HEK293 (cell line): ENCODE results near the gene LGALS3BP.

Experiments used
- EGR2 ChIP-seq: fragments of 450-650 bp; formaldehyde crosslinking; IDR thresholded peaks from 2 replicates; pipeline ENCODE4 v1.5.1; 2016; ENCODE audit warnings: low read depth, missing biosample characterization, missing genetic modification characterization
- SCRT1 ChIP-seq: fragments of 450-650 bp; formaldehyde crosslinking; IDR thresholded peaks from 2 replicates; pipeline ENCODE4 v1.5.1; 2016; ENCODE audit warnings: missing biosample characterization, missing genetic modification characterization, borderline replicate concordance
- ZBTB7A ChIP-seq: fragments of 450-650 bp; formaldehyde crosslinking; IDR thresholded peaks from 2 replicates; pipeline ENCODE4 v1.5.1; 2016; ENCODE audit warnings: low read depth, missing biosample characterization, missing genetic modification characterization
- ZNF155 ChIP-seq: fragments of 450-650 bp; formaldehyde crosslinking; IDR thresholded peaks from 2 replicates; pipeline ENCODE4 v1.5.1; 2016; ENCODE audit warnings: missing biosample characterization, missing genetic modification characterization
- ZNF157 ChIP-seq: fragments of 450-650 bp; formaldehyde crosslinking; IDR thresholded peaks from 2 replicates; pipeline ENCODE4 v1.5.1; 2016; ENCODE audit warnings: missing biosample characterization, missing genetic modification characterization
- ZNF174 ChIP-seq: fragments of 450-650 bp; formaldehyde crosslinking; IDR thresholded peaks from 2 replicates; pipeline ENCODE4 v1.5.0; 2017; ENCODE audit warnings: missing biosample characterization, mild to moderate bottlenecking, missing genetic modification characterization
- ZNF214 ChIP-seq: fragments of 450-650 bp; formaldehyde crosslinking; IDR thresholded peaks from 2 replicates; pipeline ENCODE4 v1.5.1; 2017; ENCODE audit warnings: missing biosample characterization, mild to moderate bottlenecking, missing genetic modification characterization, borderline replicate concordance
- ZNF292 ChIP-seq: fragments of 450-650 bp; formaldehyde crosslinking; IDR thresholded peaks from 2 replicates; pipeline ENCODE4 v1.5.1; 2016; ENCODE audit warnings: low read depth, missing biosample characterization, missing genetic modification characterization, borderline replicate concordance
- ZNF473 ChIP-seq: fragments of 450-650 bp; formaldehyde crosslinking; IDR thresholded peaks from 2 replicates; pipeline ENCODE4 v1.5.1; 2017; ENCODE audit warnings: missing biosample characterization, missing genetic modification characterization
- ZNF510 ChIP-seq: fragments of 450-650 bp; formaldehyde crosslinking; IDR thresholded peaks from 2 replicates; pipeline ENCODE4 v1.5.1; 2018; ENCODE audit warnings: mild to moderate bottlenecking, missing genetic modification characterization, missing biosample characterization; ENCODE audit not compliant: insufficient replicate concordance
- ZNF521 ChIP-seq: fragments of 450-650 bp; formaldehyde crosslinking; IDR thresholded peaks from 2 replicates; pipeline ENCODE4 v1.5.1; 2017; ENCODE audit warnings: missing biosample characterization, mild to moderate bottlenecking, missing genetic modification characterization
- ZNF701 ChIP-seq: fragments of 450-650 bp; formaldehyde crosslinking; IDR thresholded peaks from 2 replicates; pipeline ENCODE4 v1.5.1; 2016; ENCODE audit warnings: missing biosample characterization, missing genetic modification characterization
- TF ChIP-seq, protein P1 (sequence below): fragments of 450-650 bp; formaldehyde crosslinking; conservative IDR thresholded peaks from 2 replicates; pipeline ENCODE4 v1.5.1; 2016; ENCODE audit warnings: low read depth, missing biosample characterization, missing genetic modification characterization
- TF ChIP-seq, protein P2 (sequence below): fragments of 450-650 bp; formaldehyde crosslinking; IDR thresholded peaks from 2 replicates; pipeline ENCODE4 v1.5.1; 2016; ENCODE audit warnings: missing biosample characterization, missing genetic modification characterization
- TF ChIP-seq, protein P3 (sequence below): fragments of 450-650 bp; formaldehyde crosslinking; IDR thresholded peaks from 2 replicates; pipeline ENCODE4 v1.5.1; 2017; ENCODE audit warnings: missing biosample characterization, missing genetic modification characterization
- TF ChIP-seq, protein P4 (sequence below): fragments of 450-650 bp; formaldehyde crosslinking; IDR thresholded peaks from 2 replicates; pipeline ENCODE4 v1.5.1; 2016; ENCODE audit warnings: missing biosample characterization, missing genetic modification characterization
- TF ChIP-seq, protein P5 (sequence below): fragments of 450-650 bp; formaldehyde crosslinking; IDR thresholded peaks from 2 replicates; pipeline ENCODE4 v1.5.1; 2016; ENCODE audit warnings: missing biosample characterization, missing genetic modification characterization
- TF ChIP-seq, protein P6 (sequence below): fragments of 450-650 bp; formaldehyde crosslinking; IDR thresholded peaks from 2 replicates; pipeline ENCODE4 v1.5.1; 2017; ENCODE audit warnings: missing biosample characterization, missing genetic modification characterization
- TF ChIP-seq, protein P7 (sequence below): fragments of 450-650 bp; formaldehyde crosslinking; IDR thresholded peaks from 2 replicates; pipeline ENCODE4 v1.5.1; 2016; ENCODE audit warnings: missing biosample characterization, missing genetic modification characterization
- TF ChIP-seq, protein P8 (sequence below): fragments of 450-650 bp; formaldehyde crosslinking; IDR thresholded peaks from 2 replicates; pipeline ENCODE4 v1.5.1; 2016; ENCODE audit warnings: missing biosample characterization, missing genetic modification characterization, borderline replicate concordance

Gene LGALS3BP

DNA sequence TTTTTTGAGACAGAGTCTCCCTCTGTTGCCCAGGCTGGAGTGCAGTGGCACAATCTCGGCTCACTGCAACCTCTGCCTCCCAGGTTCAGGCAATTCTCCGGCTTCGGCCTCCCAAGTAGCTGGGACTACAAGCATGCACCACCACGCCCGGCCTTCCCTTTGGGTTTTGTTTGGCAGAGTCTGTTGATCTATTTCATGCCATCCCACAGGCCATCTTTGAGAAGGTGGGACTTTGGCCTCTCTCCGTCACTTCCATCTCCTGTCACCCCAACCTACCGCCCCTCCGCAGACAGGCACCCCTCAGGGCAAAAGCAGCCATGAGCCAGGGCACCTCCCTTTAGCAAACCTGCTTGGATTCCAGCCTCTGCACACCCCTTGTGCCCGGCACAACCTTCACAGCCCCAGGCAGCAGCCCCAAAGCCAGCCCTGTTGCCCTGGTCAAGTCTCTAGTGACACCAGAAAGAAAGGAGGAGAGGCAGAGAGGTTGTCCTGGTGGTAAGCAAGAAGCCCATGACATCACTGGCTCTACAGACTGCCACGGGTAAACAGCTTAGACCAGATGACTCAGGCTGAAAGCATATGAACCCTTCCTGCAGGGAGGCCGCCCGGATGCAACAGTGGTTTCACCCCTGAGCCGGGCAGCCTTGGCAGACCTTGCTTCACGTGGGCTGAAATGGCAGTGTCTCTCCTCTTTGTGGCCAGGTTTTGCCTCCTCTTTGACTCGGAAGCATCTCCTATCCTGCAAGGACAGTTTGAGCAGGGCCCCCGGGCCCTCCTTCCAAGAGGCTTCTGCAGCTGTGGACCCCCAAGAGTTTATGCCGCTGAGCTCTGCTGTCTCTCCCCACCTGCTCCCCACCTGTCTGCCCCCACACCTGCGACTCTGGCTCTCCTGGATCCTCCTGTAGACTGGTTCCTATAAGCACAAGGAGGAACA lies 46.4 kb downstream of the LGALS3BP start (continued):
- TF ChIP-seq, protein P1, sequence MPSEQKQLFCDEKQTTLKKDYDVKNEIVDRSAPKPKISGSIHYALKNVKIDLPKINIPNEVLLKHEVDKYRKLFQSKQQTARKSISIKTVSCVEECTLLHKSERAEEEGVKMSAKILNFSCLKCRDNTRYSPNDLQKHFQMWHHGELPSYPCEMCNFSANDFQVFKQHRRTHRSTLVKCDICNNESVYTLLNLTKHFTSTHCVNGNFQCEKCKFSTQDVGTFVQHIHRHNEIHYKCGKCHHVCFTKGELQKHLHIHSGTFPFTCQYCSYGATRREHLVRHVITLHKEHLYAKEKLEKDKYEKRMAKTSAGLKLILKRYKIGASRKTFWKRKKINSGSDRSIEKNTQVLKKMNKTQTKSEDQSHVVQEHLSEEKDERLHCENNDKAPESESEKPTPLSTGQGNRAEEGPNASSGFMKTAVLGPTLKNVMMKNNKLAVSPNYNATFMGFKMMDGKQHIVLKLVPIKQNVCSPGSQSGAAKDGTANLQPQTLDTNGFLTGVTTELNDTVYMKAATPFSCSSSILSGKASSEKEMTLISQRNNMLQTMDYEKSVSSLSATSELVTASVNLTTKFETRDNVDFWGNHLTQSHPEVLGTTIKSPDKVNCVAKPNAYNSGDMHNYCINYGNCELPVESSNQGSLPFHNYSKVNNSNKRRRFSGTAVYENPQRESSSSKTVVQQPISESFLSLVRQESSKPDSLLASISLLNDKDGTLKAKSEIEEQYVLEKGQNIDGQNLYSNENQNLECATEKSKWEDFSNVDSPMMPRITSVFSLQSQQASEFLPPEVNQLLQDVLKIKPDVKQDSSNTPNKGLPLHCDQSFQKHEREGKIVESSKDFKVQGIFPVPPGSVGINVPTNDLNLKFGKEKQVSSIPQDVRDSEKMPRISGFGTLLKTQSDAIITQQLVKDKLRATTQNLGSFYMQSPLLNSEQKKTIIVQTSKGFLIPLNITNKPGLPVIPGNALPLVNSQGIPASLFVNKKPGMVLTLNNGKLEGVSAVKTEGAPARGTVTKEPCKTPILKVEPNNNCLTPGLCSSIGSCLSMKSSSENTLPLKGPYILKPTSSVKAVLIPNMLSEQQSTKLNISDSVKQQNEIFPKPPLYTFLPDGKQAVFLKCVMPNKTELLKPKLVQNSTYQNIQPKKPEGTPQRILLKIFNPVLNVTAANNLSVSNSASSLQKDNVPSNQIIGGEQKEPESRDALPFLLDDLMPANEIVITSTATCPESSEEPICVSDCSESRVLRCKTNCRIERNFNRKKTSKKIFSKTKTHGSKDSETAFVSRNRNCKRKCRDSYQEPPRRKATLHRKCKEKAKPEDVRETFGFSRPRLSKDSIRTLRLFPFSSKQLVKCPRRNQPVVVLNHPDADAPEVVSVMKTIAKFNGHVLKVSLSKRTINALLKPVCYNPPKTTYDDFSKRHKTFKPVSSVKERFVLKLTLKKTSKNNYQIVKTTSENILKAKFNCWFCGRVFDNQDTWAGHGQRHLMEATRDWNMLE, result no peak
- TF ChIP-seq ZNF473 (tag by site-specific recombination), result no peak
- TF ChIP-seq, protein P2, sequence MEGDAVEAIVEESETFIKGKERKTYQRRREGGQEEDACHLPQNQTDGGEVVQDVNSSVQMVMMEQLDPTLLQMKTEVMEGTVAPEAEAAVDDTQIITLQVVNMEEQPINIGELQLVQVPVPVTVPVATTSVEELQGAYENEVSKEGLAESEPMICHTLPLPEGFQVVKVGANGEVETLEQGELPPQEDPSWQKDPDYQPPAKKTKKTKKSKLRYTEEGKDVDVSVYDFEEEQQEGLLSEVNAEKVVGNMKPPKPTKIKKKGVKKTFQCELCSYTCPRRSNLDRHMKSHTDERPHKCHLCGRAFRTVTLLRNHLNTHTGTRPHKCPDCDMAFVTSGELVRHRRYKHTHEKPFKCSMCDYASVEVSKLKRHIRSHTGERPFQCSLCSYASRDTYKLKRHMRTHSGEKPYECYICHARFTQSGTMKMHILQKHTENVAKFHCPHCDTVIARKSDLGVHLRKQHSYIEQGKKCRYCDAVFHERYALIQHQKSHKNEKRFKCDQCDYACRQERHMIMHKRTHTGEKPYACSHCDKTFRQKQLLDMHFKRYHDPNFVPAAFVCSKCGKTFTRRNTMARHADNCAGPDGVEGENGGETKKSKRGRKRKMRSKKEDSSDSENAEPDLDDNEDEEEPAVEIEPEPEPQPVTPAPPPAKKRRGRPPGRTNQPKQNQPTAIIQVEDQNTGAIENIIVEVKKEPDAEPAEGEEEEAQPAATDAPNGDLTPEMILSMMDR, result no peak
- no peak for TF ChIP-seq ZNF701 (tag by site-specific recombination)
- TF ChIP-seq, protein P3, sequence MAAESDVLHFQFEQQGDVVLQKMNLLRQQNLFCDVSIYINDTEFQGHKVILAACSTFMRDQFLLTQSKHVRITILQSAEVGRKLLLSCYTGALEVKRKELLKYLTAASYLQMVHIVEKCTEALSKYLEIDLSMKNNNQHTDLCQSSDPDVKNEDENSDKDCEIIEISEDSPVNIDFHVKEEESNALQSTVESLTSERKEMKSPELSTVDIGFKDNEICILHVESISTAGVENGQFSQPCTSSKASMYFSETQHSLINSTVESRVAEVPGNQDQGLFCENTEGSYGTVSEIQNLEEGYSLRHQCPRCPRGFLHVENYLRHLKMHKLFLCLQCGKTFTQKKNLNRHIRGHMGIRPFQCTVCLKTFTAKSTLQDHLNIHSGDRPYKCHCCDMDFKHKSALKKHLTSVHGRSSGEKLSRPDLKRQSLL (tag by site-specific recombination), result no peak
- no peak for TF ChIP-seq ZNF292 (tag by site-specific recombination)
- peak; percentile 16; the same call in 1 of the 2 replicates for TF ChIP-seq SCRT1 (tag by site-specific recombination)
- TF ChIP-seq EGR2 (tag by site-specific recombination), result no peak
- no peak for TF ChIP-seq ZNF521 (tag by site-specific recombination)
- TF ChIP-seq, protein P4, sequence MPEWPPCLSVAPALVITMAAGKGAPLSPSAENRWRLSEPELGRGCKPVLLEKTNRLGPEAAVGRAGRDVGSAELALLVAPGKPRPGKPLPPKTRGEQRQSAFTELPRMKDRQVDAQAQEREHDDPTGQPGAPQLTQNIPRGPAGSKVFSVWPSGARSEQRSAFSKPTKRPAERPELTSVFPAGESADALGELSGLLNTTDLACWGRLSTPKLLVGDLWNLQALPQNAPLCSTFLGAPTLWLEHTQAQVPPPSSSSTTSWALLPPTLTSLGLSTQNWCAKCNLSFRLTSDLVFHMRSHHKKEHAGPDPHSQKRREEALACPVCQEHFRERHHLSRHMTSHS (tag by site-specific recombination), result no peak
- no peak for TF ChIP-seq ZNF155 (tag by site-specific recombination)
- TF ChIP-seq, protein P5, sequence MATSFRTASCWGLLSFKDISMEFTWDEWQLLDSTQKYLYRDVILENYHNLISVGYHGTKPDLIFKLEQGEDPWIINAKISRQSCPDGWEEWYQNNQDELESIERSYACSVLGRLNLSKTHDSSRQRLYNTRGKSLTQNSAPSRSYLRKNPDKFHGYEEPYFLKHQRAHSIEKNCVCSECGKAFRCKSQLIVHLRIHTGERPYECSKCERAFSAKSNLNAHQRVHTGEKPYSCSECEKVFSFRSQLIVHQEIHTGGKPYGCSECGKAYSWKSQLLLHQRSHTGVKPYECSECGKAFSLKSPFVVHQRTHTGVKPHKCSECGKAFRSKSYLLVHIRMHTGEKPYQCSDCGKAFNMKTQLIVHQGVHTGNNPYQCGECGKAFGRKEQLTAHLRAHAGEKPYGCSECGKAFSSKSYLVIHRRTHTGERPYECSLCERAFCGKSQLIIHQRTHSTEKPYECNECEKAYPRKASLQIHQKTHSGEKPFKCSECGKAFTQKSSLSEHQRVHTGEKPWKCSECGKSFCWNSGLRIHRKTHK (tag by site-specific recombination), result no peak
- TF ChIP-seq ZNF510 (tag by site-specific recombination), result no peak
- TF ChIP-seq, protein P6, sequence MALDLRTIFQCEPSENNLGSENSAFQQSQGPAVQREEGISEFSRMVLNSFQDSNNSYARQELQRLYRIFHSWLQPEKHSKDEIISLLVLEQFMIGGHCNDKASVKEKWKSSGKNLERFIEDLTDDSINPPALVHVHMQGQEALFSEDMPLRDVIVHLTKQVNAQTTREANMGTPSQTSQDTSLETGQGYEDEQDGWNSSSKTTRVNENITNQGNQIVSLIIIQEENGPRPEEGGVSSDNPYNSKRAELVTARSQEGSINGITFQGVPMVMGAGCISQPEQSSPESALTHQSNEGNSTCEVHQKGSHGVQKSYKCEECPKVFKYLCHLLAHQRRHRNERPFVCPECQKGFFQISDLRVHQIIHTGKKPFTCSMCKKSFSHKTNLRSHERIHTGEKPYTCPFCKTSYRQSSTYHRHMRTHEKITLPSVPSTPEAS (tag by site-specific recombination), result no peak
- TF ChIP-seq, protein P7, sequence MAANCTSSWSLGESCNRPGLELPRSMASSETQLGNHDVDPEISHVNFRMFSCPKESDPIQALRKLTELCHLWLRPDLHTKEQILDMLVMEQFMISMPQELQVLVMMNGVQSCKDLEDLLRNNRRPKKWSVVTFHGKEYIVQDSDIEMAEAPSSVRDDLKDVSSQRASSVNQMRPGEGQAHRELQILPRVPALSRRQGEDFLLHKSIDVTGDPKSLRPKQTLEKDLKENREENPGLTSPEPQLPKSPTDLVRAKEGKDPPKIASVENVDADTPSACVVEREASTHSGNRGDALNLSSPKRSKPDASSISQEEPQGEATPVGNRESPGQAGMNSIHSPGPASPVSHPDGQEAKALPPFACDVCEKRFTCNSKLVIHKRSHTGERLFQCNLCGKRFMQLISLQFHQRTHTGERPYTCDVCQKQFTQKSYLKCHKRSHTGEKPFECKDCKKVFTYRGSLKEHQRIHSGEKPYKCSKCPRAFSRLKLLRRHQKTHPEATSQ (tag by site-specific recombination), result no peak
- TF ChIP-seq ZNF214, result no peak
- no peak for TF ChIP-seq ZNF174 (tag by site-specific recombination)
- TF ChIP-seq, protein P8, sequence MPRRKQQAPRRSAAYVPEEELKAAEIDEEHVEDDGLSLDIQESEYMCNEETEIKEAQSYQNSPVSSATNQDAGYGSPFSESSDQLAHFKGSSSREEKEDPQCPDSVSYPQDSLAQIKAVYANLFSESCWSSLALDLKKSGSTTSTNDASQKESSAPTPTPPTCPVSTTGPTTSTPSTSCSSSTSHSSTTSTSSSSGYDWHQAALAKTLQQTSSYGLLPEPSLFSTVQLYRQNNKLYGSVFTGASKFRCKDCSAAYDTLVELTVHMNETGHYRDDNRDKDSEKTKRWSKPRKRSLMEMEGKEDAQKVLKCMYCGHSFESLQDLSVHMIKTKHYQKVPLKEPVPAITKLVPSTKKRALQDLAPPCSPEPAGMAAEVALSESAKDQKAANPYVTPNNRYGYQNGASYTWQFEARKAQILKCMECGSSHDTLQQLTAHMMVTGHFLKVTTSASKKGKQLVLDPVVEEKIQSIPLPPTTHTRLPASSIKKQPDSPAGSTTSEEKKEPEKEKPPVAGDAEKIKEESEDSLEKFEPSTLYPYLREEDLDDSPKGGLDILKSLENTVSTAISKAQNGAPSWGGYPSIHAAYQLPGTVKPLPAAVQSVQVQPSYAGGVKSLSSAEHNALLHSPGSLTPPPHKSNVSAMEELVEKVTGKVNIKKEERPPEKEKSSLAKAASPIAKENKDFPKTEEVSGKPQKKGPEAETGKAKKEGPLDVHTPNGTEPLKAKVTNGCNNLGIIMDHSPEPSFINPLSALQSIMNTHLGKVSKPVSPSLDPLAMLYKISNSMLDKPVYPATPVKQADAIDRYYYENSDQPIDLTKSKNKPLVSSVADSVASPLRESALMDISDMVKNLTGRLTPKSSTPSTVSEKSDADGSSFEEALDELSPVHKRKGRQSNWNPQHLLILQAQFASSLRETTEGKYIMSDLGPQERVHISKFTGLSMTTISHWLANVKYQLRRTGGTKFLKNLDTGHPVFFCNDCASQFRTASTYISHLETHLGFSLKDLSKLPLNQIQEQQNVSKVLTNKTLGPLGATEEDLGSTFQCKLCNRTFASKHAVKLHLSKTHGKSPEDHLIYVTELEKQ (tag by site-specific recombination), result no peak
- TF ChIP-seq ZNF157 (tag by site-specific recombination), result no peak
- no peak for TF ChIP-seq ZBTB7A (tag by site-specific recombination)
